Measurements from ENCODE around the gene EEFSEC. TPM values are rescaled to one million over a fixed set of nuclear protein-coding genes. Genes with fewer than 3 reads are reported as not detected.

The EEFSEC gene
- total and polyA plus RNA-seq, 2 of the 8 experiments (the other 6 are each of a cell fraction or from before 2014, with no cell fraction given) = 13.1 to 19.8 TPM

DNA sequence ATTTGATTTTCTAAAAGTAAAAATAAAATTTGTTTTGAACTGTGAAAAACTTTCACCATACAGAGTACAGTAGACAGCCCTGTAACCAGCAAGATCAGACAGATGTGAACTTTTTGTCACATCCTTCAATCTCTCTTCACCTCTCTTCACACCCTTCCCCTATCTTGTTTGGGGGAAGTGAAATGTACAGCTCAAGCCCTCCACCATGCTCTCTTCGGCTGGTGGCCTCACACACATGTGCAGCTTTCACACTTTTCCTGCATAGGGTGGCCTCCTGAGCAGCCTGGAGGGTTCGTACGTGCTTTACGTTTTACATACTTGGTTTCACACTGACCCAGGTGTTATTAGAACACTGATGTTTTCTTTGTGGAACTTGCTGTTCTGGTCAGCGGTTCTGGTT is 227.0 kb downstream of the EEFSEC start (continued):
- no peak for TF ChIP-seq CTBP2 (IDR thresholded peaks at IDR 0.05; ENCODE audit: borderline replicate concordance, insufficient read depth, insufficient read length, low read length)
- no peak for TF ChIP-seq PHF8 (conservative IDR thresholded peaks at IDR 0.05; ENCODE audit: low read depth, low read length)
